Activated T-helper 2 cell treated with anti-CD3 and anti-CD28 coated beads, Interferon-gamma antibody, Interleukin-2, Interleukin-4, amounts not matched to agents 10 μg/mL and 5 μg/mL and 100 μg/mL, durations not matched to agents 14 hours and 24 hours and 36 hours (primary cell): Measurements from ENCODE around the gene NOTCH4. TPM values are rescaled to one million over a fixed set of nuclear protein-coding genes. Genes with fewer than 3 reads are reported as not detected.

ENCODE experiments used
- DNase-seq: peaks from one replicate; pipeline ENCODE4 v3.0.0; 2021; ENCODE audit warnings: low spot score
- H3K27ac Mint-ChIP-seq: one replicate; pipeline ENCODE4 v1.8.0; 2021; ENCODE audit warnings: mixed read lengths
- H3K27me3 Mint-ChIP-seq: one replicate; pipeline ENCODE4 v1.8.0; 2021; ENCODE audit warnings: low read depth, mixed read lengths
- H3K36me3 Mint-ChIP-seq: one replicate; pipeline ENCODE4 v1.8.0; 2021; ENCODE audit warnings: low read depth, mixed read lengths
- H3K4me1 Mint-ChIP-seq: one replicate; pipeline ENCODE4 v1.8.0; 2021; ENCODE audit warnings: low read depth, mixed read lengths
- H3K4me3 Mint-ChIP-seq: one replicate; pipeline ENCODE4 v1.8.0; 2021; ENCODE audit warnings: low read depth, mild to moderate bottlenecking, moderate library complexity, mixed read lengths
- H3K9me3 Mint-ChIP-seq: one replicate; pipeline ENCODE4 v1.8.0; 2021; ENCODE audit warnings: mixed read lengths
- intact Hi-C: fragments of 100-400 bp; cut with micrococcal nuclease; formaldehyde crosslinking; loops from one replicate; pipeline ENCODE4 v1.15.1; 2023
- total RNA-seq: library from RNA; stranded (reverse); gene quantifications from 2 replicates; pipeline ENCODE4 v1.2.3, GENCODE V29; 2022

NOTCH4 gene
- total RNA-seq, 1 donor from 2014 or later = 0.52 TPM

DNA sequence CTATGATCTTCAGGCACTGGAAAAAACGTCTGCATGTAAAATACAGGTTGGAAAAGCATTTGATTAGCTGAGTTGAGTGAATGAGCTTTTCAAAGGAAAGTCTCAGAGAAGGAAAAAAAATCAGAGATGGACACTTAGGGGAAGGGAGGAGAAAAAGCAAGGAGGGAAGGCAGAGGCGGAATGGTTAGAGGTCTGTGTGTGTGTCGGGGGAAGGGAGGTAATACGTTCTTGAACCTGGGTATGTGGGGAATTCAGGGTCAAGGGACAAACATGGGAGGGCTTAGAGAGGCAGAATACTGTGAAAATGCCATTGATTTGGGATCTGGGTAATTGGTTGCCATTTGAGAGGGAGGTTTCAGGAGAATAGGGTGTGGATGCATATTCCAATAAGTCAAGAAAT lies 77.2 kb downstream of the NOTCH4 start:
- intact Hi-C loops = no loop called here
- Mint-ChIP-seq H3K4me1 (peaks cover 13% of the 10 kb centered on the region), H3K27ac (no peak overlapping the region), H3K36me3 (no peaks in the 10 kb centered on the region), H3K4me3 (no peak overlapping the region), H3K9me3 (no peaks in the 10 kb centered on the region), H3K27me3 (peaks cover 47% of the 10 kb centered on the region)
- no peak for DNase-seq

DNA sequence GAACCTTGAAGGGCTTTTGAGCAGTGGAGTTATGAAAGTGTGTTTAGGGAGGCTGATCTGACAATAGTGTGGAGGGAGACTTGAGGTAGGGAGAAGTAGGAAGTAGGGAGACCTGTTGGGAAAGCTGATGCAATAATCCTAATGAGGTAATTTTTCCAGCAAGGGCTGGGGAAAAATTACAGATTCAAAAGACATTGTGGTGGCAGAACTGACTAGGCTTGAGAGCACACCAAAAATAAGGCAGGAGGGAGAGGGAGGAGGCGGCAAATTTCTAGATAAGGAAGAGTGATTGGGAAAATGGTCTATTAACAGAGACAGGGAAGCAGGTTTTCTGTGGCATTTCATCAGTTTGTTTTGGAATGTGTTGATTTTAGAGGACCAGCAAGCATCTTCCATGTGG lies 77.6 kb downstream of the NOTCH4 start:
- Mint-ChIP-seq H3K9me3 (no peaks in the 10 kb centered on the region), H3K27ac (no peak overlapping the region), H3K4me3 (no peak overlapping the region), H3K36me3 (no peaks in the 10 kb centered on the region), H3K27me3 (peaks cover 48% of the 10 kb centered on the region), H3K4me1 (peaks cover 13% of the 10 kb centered on the region)
- DNase-seq = no peak
- intact Hi-C loops = no loop called here

Other genes with a start within 250 kb of the NOTCH4 start
- gene C4A, start 242.0 kb downstream of the NOTCH4 start, total RNA-seq = 2.6 and 3.1 TPM in 2 replicates
- 2.9 and 4.2 TPM in 2 replicates for gene C4B, start 209.3 kb downstream of the NOTCH4 start, total RNA-seq
- 0.25 and 0.39 TPM in 2 replicates for gene CYP21A2, start 185.7 kb downstream of the NOTCH4 start, total RNA-seq
- 4.3 and 5.0 TPM in 2 replicates for gene TNXB, start 114.7 kb downstream of the NOTCH4 start, total RNA-seq
- gene ATF6B, start 95.8 kb downstream of the NOTCH4 start, total RNA-seq = 86.9 and 91.2 TPM in 2 replicates
- gene FKBPL, start 93.8 kb downstream of the NOTCH4 start, total RNA-seq = 5.0 and 5.8 TPM in 2 replicates
- gene PRRT1, start 72.1 kb downstream of the NOTCH4 start, total RNA-seq = 0.27 TPM in 1 of 2 replicates, not detected in the other
- 11.5 and 12.7 TPM in 2 replicates for gene PPT2, start 69.9 kb downstream of the NOTCH4 start, total RNA-seq
- 9.5 and 11.5 TPM in 2 replicates for gene EGFL8, start 59.5 kb downstream of the NOTCH4 start, total RNA-seq
- 32.0 and 32.9 TPM in 2 replicates for gene AGPAT1, start 48.0 kb downstream of the NOTCH4 start, total RNA-seq
- gene RNF5, start 45.7 kb downstream of the NOTCH4 start, total RNA-seq = 61.9 and 63.8 TPM in 2 replicates
- 18.5 and 20.9 TPM in 2 replicates for gene AGER, start 39.8 kb downstream of the NOTCH4 start, total RNA-seq
- gene PBX2, start 33.9 kb downstream of the NOTCH4 start, total RNA-seq = 80.8 and 85.2 TPM in 2 replicates
- 84.2 and 90.7 TPM in 2 replicates for gene GPSM3, start 31.4 kb downstream of the NOTCH4 start, total RNA-seq
- gene TSBP1, start 147.8 kb upstream of the NOTCH4 start, total RNA-seq = not detected in 2 replicates
- gene BTNL2, start 183.1 kb upstream of the NOTCH4 start, total RNA-seq = not detected in 2 replicates
- gene HLA-DRA, start 215.8 kb upstream of the NOTCH4 start, total RNA-seq = 20.8 and 23.7 TPM in 2 replicates